ENCODE data around the gene KEAP1.

Gene KEAP1

DNA sequence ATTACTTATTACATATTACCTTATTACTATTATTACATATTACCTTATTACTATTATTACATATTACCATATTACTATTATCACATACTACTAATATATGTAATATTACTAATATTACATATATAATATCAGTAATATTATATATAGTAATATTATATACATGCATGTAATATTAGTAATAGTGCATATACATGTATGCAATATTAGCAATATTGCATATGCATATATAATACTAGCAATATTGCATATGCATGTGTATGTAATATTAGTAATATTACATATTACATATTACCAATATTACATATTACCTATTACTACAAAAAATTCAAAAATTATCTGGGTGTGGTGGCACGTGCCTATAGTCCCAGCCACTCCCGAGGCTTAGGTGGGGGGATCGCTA lies 60.5 kb downstream of the KEAP1 start:
- no peak for DNase-seq

DNA sequence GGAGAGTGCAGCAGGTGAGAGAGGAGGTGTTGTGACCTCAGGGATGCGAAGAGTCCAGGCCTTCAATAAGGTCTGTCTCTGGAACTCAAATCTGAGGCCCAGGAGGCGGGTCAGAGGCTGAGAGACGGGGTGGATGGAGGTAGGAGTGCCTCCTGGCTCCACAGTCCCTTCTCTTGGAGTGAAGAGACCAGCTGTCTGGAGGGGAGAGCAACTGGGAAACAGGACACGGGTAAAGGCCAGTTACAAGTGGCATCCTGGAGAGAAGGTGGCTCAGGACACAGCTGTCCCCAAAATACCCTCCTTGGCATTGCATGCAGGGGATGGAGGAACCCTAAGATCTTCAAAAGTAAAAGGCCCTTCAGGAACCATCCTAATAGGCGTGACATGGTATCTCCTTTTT lies 63.6 kb downstream of the KEAP1 start:
- DNase-seq, result no peak

All from suppressor macrophage treated with lipopolysaccharide for 1 hour (primary cell).